ENCODE results near the gene ENG.
"Not testable (repeated sequence)": the region's sequence is repeated elsewhere in the genome, so short reads cannot be mapped to it uniquely, and the experiment has no call there.

The ENG gene

GRCh38 chr9:127878001-127878651 lies 23.7 kb upstream of the ENG start:
- DNase-seq: no peak

- DNase-seq: peak; percentile 86
Measured at GRCh38 chr9:127877566-127877998, 23.1 kb upstream of the ENG start, which contains the start of gene AK1. Gene AK1 (minus strand): TSS chr9:127877675. CDS start chr9:127874617, 3,058 bp downstream.

- no peak for DNase-seq
Measured at GRCh38 chr9:127876764-127877562, 22.5 kb upstream of the ENG start.

GRCh38 chr9:127876026-127876763 lies 21.7 kb upstream of the ENG start:
- peak; percentile 70 for DNase-seq

- peak; percentile 64 for DNase-seq
Measured at GRCh38 chr9:127875306-127875966, 21.0 kb upstream of the ENG start.

GRCh38 chr9:127874301-127875221 lies 20.1 kb upstream of the ENG start:
- no peak for DNase-seq

- DNase-seq: peak; percentile 86
Measured at GRCh38 chr9:127873886-127874285, 19.4 kb upstream of the ENG start.

- peak; percentile 79 for DNase-seq
Measured at GRCh38 chr9:127873223-127873691, 18.8 kb upstream of the ENG start.

- no peak for DNase-seq
Measured at GRCh38 chr9:127872369-127873222, 18.1 kb upstream of the ENG start.

- DNase-seq: no peak
Measured at GRCh38 chr9:127871531-127871930, 17.1 kb upstream of the ENG start.

- DNase-seq: no peak
Measured at GRCh38 chr9:127870887-127871286, 16.4 kb upstream of the ENG start.

GRCh38 chr9:127870153-127870491 lies 15.7 kb upstream of the ENG start:
- not testable (repeated sequence) for DNase-seq

- DNase-seq: peak; percentile 91
Measured at GRCh38 chr9:127869310-127870152, 15.1 kb upstream of the ENG start.

- DNase-seq: no peak
Measured at GRCh38 chr9:127868278-127868902, 13.9 kb upstream of the ENG start.

- no peak for DNase-seq
Measured at GRCh38 chr9:127867356-127868277, 13.2 kb upstream of the ENG start.

- DNase-seq: no peak
Measured at GRCh38 chr9:127866535-127866934, 12.1 kb upstream of the ENG start.

- DNase-seq: no peak
Measured at GRCh38 chr9:127865645-127866464, 11.4 kb upstream of the ENG start.

Measured in femur (tissue), 1 donor.